GM23338 (cell line): ENCODE results near the gene PER2. TPM values are rescaled to one million over a fixed set of nuclear protein-coding genes. Genes with fewer than 3 reads are reported as not detected.
A peak's percentile ranks its signal among the peaks of the same experiment; 100 is the strongest.

Source experiments
- ATAC-seq: fragments of 200-7000 bp; cut with Tn5 transposase; 3 replicates; pipeline ENCODE4 v1.9.1; 2020
- DNase-seq: peaks from one replicate; pipeline ENCODE4 v3.0.0-alpha.2; 2015; ENCODE audit warnings: low spot score
- H2AFZ ChIP-seq: fragments of 200-600 bp; sonication (generic); 2 replicates; pipeline ENCODE4 v1.8.0; 2016; ENCODE audit warnings: antibody characterized with exemption, mild to moderate bottlenecking, moderate library complexity
- H3F3A ChIP-seq: fragments of 200-600 bp; sonication (generic); replicated peaks from 2 replicates; pipeline ENCODE4 v1.8.0; 2017; ENCODE audit warnings: antibody characterized with exemption, mixed run types, low read depth
- H3K27ac ChIP-seq: fragments of 200-600 bp; sonication (generic); 2 replicates; pipeline ENCODE4 v1.6.1; 2016; ENCODE audit warnings: low read depth
- H3K27me3 ChIP-seq: fragments of 200-600 bp; sonication (generic); 2 replicates; pipeline ENCODE4 v1.8.0; 2016; ENCODE audit warnings: mild to moderate bottlenecking, mixed run types, moderate library complexity; ENCODE audit not compliant: insufficient read depth
- H3K36me3 ChIP-seq: fragments of 200-600 bp; sonication (generic); 2 replicates; pipeline ENCODE4 v1.8.0; 2016; ENCODE audit warnings: mild to moderate bottlenecking; ENCODE audit not compliant: insufficient read depth
- H3K4me1 ChIP-seq: fragments of 200-600 bp; sonication (generic); 2 replicates; pipeline ENCODE4 v1.8.0; 2016; ENCODE audit warnings: mild to moderate bottlenecking, moderate library complexity; ENCODE audit not compliant: insufficient read depth
- H3K4me2 ChIP-seq: fragments of 200-600 bp; sonication (generic); 2 replicates; pipeline ENCODE4 v1.7.1; 2017; ENCODE audit warnings: mixed run types
- H3K4me3 ChIP-seq: fragments of 200-600 bp; sonication (generic); 2 replicates; pipeline ENCODE4 v1.6.1; 2016; ENCODE audit warnings: mixed run types
- H3K79me2 ChIP-seq: fragments of 200-600 bp; sonication (generic); replicated peaks from 2 replicates; pipeline ENCODE4 v1.8.0; 2017; ENCODE audit warnings: mild to moderate bottlenecking; ENCODE audit not compliant: insufficient read depth
- H3K9me2 ChIP-seq: fragments of 200-600 bp; sonication (generic); 2 replicates; pipeline ENCODE4 v1.8.0; 2017; ENCODE audit not compliant: insufficient read depth
- H4K20me1 ChIP-seq: fragments of 200-600 bp; sonication (generic); replicated peaks from 2 replicates; pipeline ENCODE4 v1.8.0; 2017; ENCODE audit warnings: mild to moderate bottlenecking; ENCODE audit not compliant: insufficient read depth
- H3K27ac Mint-ChIP-seq: 2 replicates; pipeline ENCODE4 v1.8.0; 2020; ENCODE audit warnings: inconsistent platforms, mild to moderate bottlenecking, moderate library complexity, mixed read lengths
- H3K27me3 Mint-ChIP-seq: 3 replicates; pipeline ENCODE4 v1.8.0; 2022; ENCODE audit warnings: low read depth, mild to moderate bottlenecking, moderate library complexity, mixed read lengths, inconsistent platforms; ENCODE audit not compliant: insufficient read depth, poor library complexity
- H3K36me3 Mint-ChIP-seq: 3 replicates; pipeline ENCODE4 v1.8.0; 2021; ENCODE audit warnings: low read depth, mild to moderate bottlenecking, inconsistent platforms, moderate library complexity, mixed read lengths
- H3K4me1 Mint-ChIP-seq: 3 replicates; pipeline ENCODE4 v1.8.0; 2020; ENCODE audit warnings: mild to moderate bottlenecking, inconsistent platforms, mixed read lengths
- H3K4me3 Mint-ChIP-seq: 3 replicates; pipeline ENCODE4 v1.8.0; 2021; ENCODE audit warnings: moderate library complexity, mild to moderate bottlenecking, inconsistent platforms, mixed read lengths
- H3K9me3 Mint-ChIP-seq: 3 replicates; pipeline ENCODE4 v1.8.0; 2020; ENCODE audit warnings: moderate library complexity, mild to moderate bottlenecking, inconsistent platforms, mixed read lengths
- POLR2AphosphoS5 ChIP-seq: IDR thresholded peaks from 2 replicates; pipeline ENCODE4 v1.6.1; 2016; ENCODE audit warnings: antibody characterized with exemption, low read depth
- REST ChIP-seq: IDR thresholded peaks from one replicate; pipeline ENCODE4 v1.6.1; 2018; ENCODE audit warnings: antibody characterized with exemption; ENCODE audit not compliant: unreplicated experiment
- polyA plus RNA-seq: library from polyadenylated mRNA; unstranded; fragments of >200 nt; fragmentation: Nextera tagmentation; extraction: Ambion mirVana; gene quantifications from 2 replicates; pipeline ENCODE4 v1.2.1, GENCODE V29; 2016
- total RNA-seq: library from RNA; depleted of rRNA; stranded (reverse); fragments of >200 nt; shearing (Covaris generic); gene quantifications from 2 replicates; pipeline ENCODE4 v1.2.3, GENCODE V29; 2014
- TF ChIP-seq, protein P1 (sequence below), 2 experiments: fragments of 200-600 bp in 1 of 2; sonication (generic) in 1 of 2; conservative IDR thresholded peaks; 2 replicates each; pipeline versions ENCODE4 v1.5.1 to v1.6.1; 2016 to 2017; ENCODE audit warnings: antibody characterized with exemption in 2 of 2, low read depth in 2 of 2, mild to moderate bottlenecking in 2 of 2, moderate library complexity in 1 of 2

Gene PER2
- total and polyA plus RNA-seq, 2 experiments from 2014 or later = 2.2 to 4.6 TPM

GRCh38 chr2:238207006-238207405, 81.4 kb downstream of the PER2 start:
- Histone ChIP-seq H4K20me1 (peaks cover 7% of the 10 kb centered on the region), H3F3A (no peaks in the 10 kb centered on the region), H3K27ac (no peak overlapping the region), H3K27me3 (peaks cover 8% of the 10 kb centered on the region; the same call in 1 of the 2 replicates), H3K36me3 (no peaks in the 10 kb centered on the region), H3K9me2 (0 out of 2 replicates have a peak, but pooled peaks cover 4% of the 10 kb centered on the region), H3K4me3 (no peak overlapping the region), H3K4me1 (peaks cover 13% of the 10 kb centered on the region), H2AFZ (no peak overlapping the region), H3K4me2 (no peak overlapping the region), H3K79me2 (peaks cover 10% of the 10 kb centered on the region)
- TF ChIP-seq, protein P1, sequence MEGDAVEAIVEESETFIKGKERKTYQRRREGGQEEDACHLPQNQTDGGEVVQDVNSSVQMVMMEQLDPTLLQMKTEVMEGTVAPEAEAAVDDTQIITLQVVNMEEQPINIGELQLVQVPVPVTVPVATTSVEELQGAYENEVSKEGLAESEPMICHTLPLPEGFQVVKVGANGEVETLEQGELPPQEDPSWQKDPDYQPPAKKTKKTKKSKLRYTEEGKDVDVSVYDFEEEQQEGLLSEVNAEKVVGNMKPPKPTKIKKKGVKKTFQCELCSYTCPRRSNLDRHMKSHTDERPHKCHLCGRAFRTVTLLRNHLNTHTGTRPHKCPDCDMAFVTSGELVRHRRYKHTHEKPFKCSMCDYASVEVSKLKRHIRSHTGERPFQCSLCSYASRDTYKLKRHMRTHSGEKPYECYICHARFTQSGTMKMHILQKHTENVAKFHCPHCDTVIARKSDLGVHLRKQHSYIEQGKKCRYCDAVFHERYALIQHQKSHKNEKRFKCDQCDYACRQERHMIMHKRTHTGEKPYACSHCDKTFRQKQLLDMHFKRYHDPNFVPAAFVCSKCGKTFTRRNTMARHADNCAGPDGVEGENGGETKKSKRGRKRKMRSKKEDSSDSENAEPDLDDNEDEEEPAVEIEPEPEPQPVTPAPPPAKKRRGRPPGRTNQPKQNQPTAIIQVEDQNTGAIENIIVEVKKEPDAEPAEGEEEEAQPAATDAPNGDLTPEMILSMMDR (conservative IDR thresholded peaks at IDR 0.05; ENCODE audit: low read depth in 2 of 2) = no peak
- no peak for ATAC-seq
- Mint-ChIP-seq H3K36me3 (peaks cover 4% of the 10 kb centered on the region; the same call in 1 of the 3 replicates), H3K27me3 (peaks cover 5% of the 10 kb centered on the region), H3K9me3 (peaks cover 9% of the 10 kb centered on the region), H3K4me3 (no peak overlapping the region), H3K4me1 (peaks cover 5% of the 10 kb centered on the region), H3K27ac (no peak overlapping the region)
- DNase-seq = no peak

DNA sequence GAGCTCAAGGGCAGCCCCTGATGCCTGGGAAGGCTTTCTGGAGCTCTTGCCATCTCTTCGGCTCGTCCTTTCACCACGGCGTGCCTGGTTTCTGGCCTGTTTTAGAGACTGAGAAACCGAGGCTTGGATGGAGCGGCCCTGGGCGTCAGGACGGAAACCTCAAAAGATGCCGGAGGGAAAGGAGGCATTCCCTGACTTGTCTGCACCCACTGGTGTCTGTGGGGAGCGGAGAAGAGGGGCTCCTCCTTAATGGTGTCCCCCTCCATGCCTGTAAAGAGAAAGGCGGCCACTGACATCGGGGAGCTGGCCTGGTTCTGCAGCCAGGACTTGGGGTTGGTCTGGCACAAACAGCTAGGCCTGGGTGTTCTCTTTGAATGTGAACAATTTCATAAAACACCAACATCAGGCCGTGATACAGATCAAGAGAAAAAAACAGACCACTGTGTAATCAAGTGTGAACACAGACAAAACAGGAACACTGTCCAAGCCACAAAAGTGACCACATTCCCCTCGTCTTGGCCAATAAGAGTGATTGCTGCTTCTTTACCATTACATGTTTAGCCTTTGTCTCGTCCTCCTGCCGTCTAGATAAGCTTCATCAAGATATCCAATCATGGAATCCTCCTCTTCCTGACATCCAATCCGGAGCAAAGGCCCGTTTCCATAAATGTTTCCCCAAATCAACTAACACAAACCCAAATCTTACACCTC, 84.3 kb downstream of the PER2 start:
- no peaks in the 10 kb centered on the region for H3F3A ChIP-seq
- peaks cover 4% of the 10 kb centered on the region; the same call in 1 of the 3 replicates for H3K36me3 Mint-ChIP-seq
- peaks cover 6% of the 10 kb centered on the region for H3K27me3 Mint-ChIP-seq
- H4K20me1 ChIP-seq = peaks cover 33% of the 10 kb centered on the region
- no peaks in the 10 kb centered on the region for H3K36me3 ChIP-seq
- peak overlapping the region; percentile 79 for H3K4me3 Mint-ChIP-seq
- no peak for TF ChIP-seq REST
- TF ChIP-seq POLR2AphosphoS5 = no peak
- 0 out of 2 replicates have a peak, but pooled peaks cover 4% of the 10 kb centered on the region for H3K9me2 ChIP-seq
- H3K4me2 ChIP-seq = peak overlapping the region; percentile 83
- H3K27ac Mint-ChIP-seq = no peak overlapping the region
- no peak overlapping the region for H3K27ac ChIP-seq
- H2AFZ ChIP-seq = peak overlapping the region; percentile 99
- H3K4me1 Mint-ChIP-seq = peaks cover 6% of the 10 kb centered on the region
- ATAC-seq (peak; percentile 20; the same call in 2 of the 3 replicates), DNase-seq (no peak)
- H3K27me3 ChIP-seq = peaks cover 8% of the 10 kb centered on the region; the same call in 1 of the 2 replicates
- peak overlapping the region; percentile 57 for H3K4me3 ChIP-seq
- peaks cover 17% of the 10 kb centered on the region for H3K4me1 ChIP-seq
- H3K79me2 ChIP-seq = peaks cover 39% of the 10 kb centered on the region
- H3K9me3 Mint-ChIP-seq = peaks cover 9% of the 10 kb centered on the region
